ENCODE measurements around the gene PTCRA. TPM values are rescaled to one million over a fixed set of nuclear protein-coding genes. Genes with fewer than 3 reads are reported as not detected.

PTCRA gene
- total and polyA plus RNA-seq, 2 experiments from 2014 or later: not detected

- H3K36me3 ChIP-seq (ENCODE audit: insufficient read depth): no peaks in the 10 kb centered on the region; the same call in 1 of the 2 replicates
- H3K36me3 Mint-ChIP-seq (ENCODE audit: low read depth): peaks cover 4% of the 10 kb centered on the region; the same call in 2 of the 3 replicates
These were observed 52.9 kb downstream of the PTCRA start for GRCh38 chr6:42968783-42969182.

More at GRCh38 chr6:42968783-42969182, 52.9 kb downstream of the PTCRA start:
- Mint-ChIP-seq H3K4me3 (no peak overlapping the region), H3K27me3 (ENCODE audit: insufficient read depth, low read depth, poor library complexity) (peaks cover 6% of the 10 kb centered on the region), H3K4me1 (peaks cover 6% of the 10 kb centered on the region; the same call in 2 of the 3 replicates), H3K27ac (no peak overlapping the region), H3K9me3 (no peaks in the 10 kb centered on the region)
- DNase-seq (ENCODE audit: low spot score): no peak
- Histone ChIP-seq H4K20me1 (replicated peaks; ENCODE audit: insufficient read depth) (no peaks in the 10 kb centered on the region), H3K4me3 (no peak overlapping the region), H3K9me2 (ENCODE audit: insufficient read depth) (no peaks in the 10 kb centered on the region), H3K27me3 (ENCODE audit: insufficient read depth) (no peaks in the 10 kb centered on the region), H2AFZ (no peak overlapping the region), H3K4me2 (no peak overlapping the region), H3K4me1 (ENCODE audit: insufficient read depth) (no peaks in the 10 kb centered on the region), H3F3A (replicated peaks; ENCODE audit: low read depth) (0 out of 2 replicates have a peak, but pooled peaks cover 6% of the 10 kb centered on the region), H3K79me2 (replicated peaks; ENCODE audit: insufficient read depth) (no peaks in the 10 kb centered on the region), H3K27ac (ENCODE audit: low read depth) (no peak overlapping the region)
- ATAC-seq: no peak
- no peak for TF ChIP-seq ZNF462 (CRISPR knock-in tag; IDR thresholded peaks at IDR 0.05)
- TF ChIP-seq CREB1 (CRISPR knock-in tag; IDR thresholded peaks at IDR 0.05; ENCODE audit: low read depth): no peak
- no peak for TF ChIP-seq ZNF114 (CRISPR knock-in tag; IDR thresholded peaks at IDR 0.05)
- no peak for TF ChIP-seq NANOG (IDR thresholded peaks at IDR 0.05; ENCODE audit: borderline replicate concordance)
- TF ChIP-seq ETS1 (IDR thresholded peaks at IDR 0.05): no peak
- TF ChIP-seq STAT1 (IDR thresholded peaks at IDR 0.05; ENCODE audit: unreplicated experiment): no peak
- TF ChIP-seq ZNF331 (CRISPR knock-in tag; IDR thresholded peaks at IDR 0.05; ENCODE audit: low read depth): no peak
- no peak for TF ChIP-seq POLR2AphosphoS5 (IDR thresholded peaks at IDR 0.05; ENCODE audit: low read depth)
- no peak for TF ChIP-seq EZH2 (IDR thresholded peaks at IDR 0.05; ENCODE audit: low read depth, unreplicated experiment)
- no peak for TF ChIP-seq CTCF (conservative IDR thresholded peaks at IDR 0.05; ENCODE audit: low read depth in 2 of 2)
- no peak for TF ChIP-seq EZH2phosphoT487 (IDR thresholded peaks at IDR 0.05; ENCODE audit: unreplicated experiment)
- TF ChIP-seq REST (IDR thresholded peaks at IDR 0.05; ENCODE audit: unreplicated experiment): no peak
- TF ChIP-seq JUNB (IDR thresholded peaks at IDR 0.05; ENCODE audit: unreplicated experiment): no peak
